Adipocyte (in vitro differentiated cells): Measurements from ENCODE around the gene RAB44.

Source experiments
- DNase-seq: peaks from one replicate; pipeline ENCODE4 v3.0.0-alpha.2; 2015; ENCODE audit warnings: low read depth
- H3K27me3 ChIP-seq: replicated peaks from 2 replicates; pipeline ENCODE4 v1.7.0; 2013; ENCODE audit warnings: mild to moderate bottlenecking, low read length, moderate library complexity; ENCODE audit not compliant: control insufficient read depth, insufficient read depth
- H3K36me3 ChIP-seq: 2 replicates; pipeline ENCODE4 v1.7.0; 2013; ENCODE audit warnings: low read length, mild to moderate bottlenecking, moderate library complexity; ENCODE audit not compliant: control insufficient read depth, insufficient read depth, severe bottlenecking
- H3K4me1 ChIP-seq: 2 replicates; pipeline ENCODE4 v1.7.0; 2013; ENCODE audit warnings: mild to moderate bottlenecking, low read length, moderate library complexity; ENCODE audit not compliant: control insufficient read depth, insufficient read depth
- H3K4me3 ChIP-seq: 2 replicates; pipeline ENCODE4 v1.7.0; 2013; ENCODE audit warnings: mild to moderate bottlenecking, low read length, moderate library complexity
- H3K9ac ChIP-seq: 2 replicates; pipeline ENCODE4 v1.7.0; 2013; ENCODE audit warnings: mild to moderate bottlenecking, low read length, moderate library complexity
- H3K9me3 ChIP-seq: 2 replicates; pipeline ENCODE4 v1.7.0; 2013; ENCODE audit warnings: mild to moderate bottlenecking, low read length, moderate library complexity; ENCODE audit not compliant: control insufficient read depth

The RAB44 gene

DNA sequence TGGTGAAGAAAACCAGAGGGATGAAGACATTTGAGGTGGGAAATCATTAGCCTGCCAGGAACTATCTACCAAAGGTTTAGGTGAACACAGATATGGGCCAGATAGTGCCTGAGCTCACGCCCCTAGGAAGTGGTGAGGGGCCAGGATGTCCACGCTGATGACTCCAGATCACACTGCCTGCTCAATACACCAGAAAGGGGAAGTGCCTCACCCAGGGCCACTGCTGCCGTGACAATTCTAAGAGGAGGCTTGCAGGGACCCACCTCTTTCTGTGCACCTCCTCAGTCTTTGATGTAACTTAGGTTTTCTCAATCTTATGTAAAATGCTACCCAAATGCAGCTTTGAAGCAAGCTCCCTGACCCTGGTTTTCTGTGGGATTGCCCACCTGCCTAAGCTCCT lies 5.4 kb upstream of the RAB44 start:
- peaks cover 7% of the 10 kb centered on the region for H3K4me1 ChIP-seq

DNA sequence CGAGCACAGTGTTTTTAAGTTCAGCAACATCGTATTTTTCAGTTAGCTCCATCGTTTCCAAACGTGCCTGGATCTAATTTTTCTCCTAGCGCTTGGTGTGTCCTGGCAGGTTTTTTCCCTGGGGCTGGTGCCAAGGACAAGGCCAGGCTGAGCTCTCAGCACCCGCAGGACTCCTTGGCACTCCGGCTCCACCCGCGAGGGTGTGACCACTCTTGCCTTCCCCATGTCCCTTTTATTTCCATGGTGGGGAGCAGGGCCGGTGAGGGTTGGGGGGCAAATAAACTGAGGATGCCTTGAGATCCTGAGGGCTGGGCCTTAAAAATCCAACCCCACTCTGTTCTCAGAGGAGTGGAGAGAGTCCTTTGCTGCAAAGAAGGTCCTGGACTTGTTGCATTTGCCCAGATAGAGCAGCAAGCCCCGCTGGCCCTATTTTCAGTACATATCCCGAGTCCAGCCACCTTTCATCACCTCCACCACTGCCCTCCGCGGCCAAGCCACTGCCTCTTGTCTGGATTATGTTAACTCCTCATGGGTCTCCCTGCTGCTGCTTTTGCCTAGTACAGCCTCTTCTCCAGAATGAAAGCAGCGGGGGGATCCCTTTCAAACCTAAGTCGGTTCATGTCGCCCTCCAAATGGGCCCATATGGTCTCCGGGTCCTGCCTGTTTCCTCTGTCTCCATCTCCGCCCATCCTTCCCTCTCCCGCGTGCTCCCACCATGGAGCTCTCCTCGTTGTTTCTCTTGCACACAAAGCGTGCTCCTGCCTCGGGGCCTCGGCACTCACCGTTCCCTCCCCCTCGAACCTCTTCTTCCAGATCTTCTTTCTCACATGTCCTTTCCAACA lies 4.5 kb upstream of the RAB44 start:
- Histone ChIP-seq H3K27me3 (no peaks in the 10 kb centered on the region), H3K4me3 (no peak overlapping the region), H3K4me1 (peaks cover 7% of the 10 kb centered on the region), H3K9me3 (peaks cover 4% of the 10 kb centered on the region), H3K36me3 (no peaks in the 10 kb centered on the region), H3K9ac (no peak overlapping the region)
- no peak for DNase-seq

More for the DNA sequence above, 5.4 kb upstream of the RAB44 start:
- H3K27me3 ChIP-seq, result no peaks in the 10 kb centered on the region
- H3K4me3 ChIP-seq, result no peak overlapping the region
- peaks cover 6% of the 10 kb centered on the region for H3K36me3 ChIP-seq
- no peak overlapping the region for H3K9ac ChIP-seq
- no peak for DNase-seq
- peaks cover 3% of the 10 kb centered on the region for H3K9me3 ChIP-seq

- H3K27me3 ChIP-seq, result no peaks in the 10 kb centered on the region
- no peak overlapping the region for H3K4me3 ChIP-seq
- H3K4me1 ChIP-seq, result peaks cover 7% of the 10 kb centered on the region
- DNase-seq, result no peak
- peaks cover 4% of the 10 kb centered on the region for H3K9me3 ChIP-seq
- no peaks in the 10 kb centered on the region for H3K36me3 ChIP-seq
- H3K9ac ChIP-seq, result no peak overlapping the region
Observed at GRCh38 chr6:36694616-36695015, 3.0 kb upstream of the RAB44 start.

DNA sequence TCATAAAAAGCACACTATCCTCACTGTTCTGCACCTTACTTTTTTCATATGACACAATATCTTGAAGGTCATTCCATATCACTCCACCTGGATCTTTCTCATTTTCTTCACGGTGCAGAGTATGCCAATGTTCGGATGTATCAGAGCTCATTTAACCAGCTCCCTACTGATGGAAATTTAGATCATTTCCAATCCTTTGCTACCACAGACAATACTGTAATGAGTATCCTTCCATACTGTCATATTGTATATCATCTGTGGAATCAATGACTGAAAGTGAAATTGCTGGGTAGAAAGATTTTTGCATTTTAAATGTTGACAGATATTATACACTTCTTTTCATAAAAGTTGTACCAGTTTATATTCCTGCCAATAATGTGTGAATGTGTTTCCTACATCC lies 2.2 kb upstream of the RAB44 start:
- no peak for DNase-seq
- Histone ChIP-seq H3K36me3 (no peaks in the 10 kb centered on the region), H3K9me3 (peaks cover 4% of the 10 kb centered on the region), H3K4me1 (peaks cover 7% of the 10 kb centered on the region), H3K9ac (no peak overlapping the region), H3K4me3 (no peak overlapping the region), H3K27me3 (no peaks in the 10 kb centered on the region)

DNA sequence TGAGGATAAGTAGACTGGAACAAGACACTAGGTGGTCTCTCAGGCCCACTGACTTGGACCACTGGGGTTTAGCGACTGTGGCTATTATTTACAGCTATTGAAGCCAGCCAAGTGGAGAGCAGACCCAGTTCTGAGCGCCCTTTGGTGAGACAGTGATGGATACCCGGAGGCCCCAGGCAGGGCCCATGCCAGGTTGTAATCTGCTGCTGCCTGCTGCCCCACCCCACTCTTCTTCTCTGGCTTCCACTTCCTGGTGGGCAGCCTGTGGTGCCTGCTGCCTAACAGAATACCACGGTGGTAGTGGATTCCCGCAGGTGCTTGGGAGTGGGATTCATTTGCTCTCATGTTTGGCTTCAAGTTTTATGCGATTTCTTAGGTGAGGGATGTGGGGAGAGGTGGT lies 570 bp downstream of the RAB44 start:
- no peak overlapping the region for H3K4me3 ChIP-seq
- DNase-seq, result no peak
- H3K9ac ChIP-seq, result no peak overlapping the region
- peaks cover 4% of the 10 kb centered on the region for H3K9me3 ChIP-seq
- no peaks in the 10 kb centered on the region for H3K4me1 ChIP-seq
- H3K27me3 ChIP-seq, result no peaks in the 10 kb centered on the region
- H3K36me3 ChIP-seq, result no peaks in the 10 kb centered on the region

- no peak for DNase-seq
- H3K9me3 ChIP-seq, result peaks cover 4% of the 10 kb centered on the region
- no peak overlapping the region for H3K9ac ChIP-seq
Observed at GRCh38 chr6:36698871-36699271, 1.2 kb downstream of the RAB44 start.

GRCh38 chr6:36699348-36699747 lies 1.7 kb downstream of the RAB44 start:
- H3K9me3 ChIP-seq, result peaks cover 4% of the 10 kb centered on the region
- no peak overlapping the region for H3K9ac ChIP-seq
- no peaks in the 10 kb centered on the region for H3K4me1 ChIP-seq
- H3K4me3 ChIP-seq, result no peak overlapping the region
- no peak for DNase-seq
- no peaks in the 10 kb centered on the region for H3K36me3 ChIP-seq
- no peaks in the 10 kb centered on the region for H3K27me3 ChIP-seq

More at GRCh38 chr6:36698871-36699271, 1.2 kb downstream of the RAB44 start:
- Histone ChIP-seq H3K4me3 (no peak overlapping the region), H3K4me1 (no peaks in the 10 kb centered on the region), H3K36me3 (no peaks in the 10 kb centered on the region), H3K27me3 (no peaks in the 10 kb centered on the region)

- Histone ChIP-seq H3K4me1 (no peaks in the 10 kb centered on the region), H3K27me3 (no peaks in the 10 kb centered on the region), H3K9ac (no peak overlapping the region), H3K9me3 (peaks cover 4% of the 10 kb centered on the region), H3K36me3 (no peaks in the 10 kb centered on the region), H3K4me3 (no peak overlapping the region)
- no peak for DNase-seq
Observed at GRCh38 chr6:36700071-36700812, 2.6 kb downstream of the RAB44 start.

DNA sequence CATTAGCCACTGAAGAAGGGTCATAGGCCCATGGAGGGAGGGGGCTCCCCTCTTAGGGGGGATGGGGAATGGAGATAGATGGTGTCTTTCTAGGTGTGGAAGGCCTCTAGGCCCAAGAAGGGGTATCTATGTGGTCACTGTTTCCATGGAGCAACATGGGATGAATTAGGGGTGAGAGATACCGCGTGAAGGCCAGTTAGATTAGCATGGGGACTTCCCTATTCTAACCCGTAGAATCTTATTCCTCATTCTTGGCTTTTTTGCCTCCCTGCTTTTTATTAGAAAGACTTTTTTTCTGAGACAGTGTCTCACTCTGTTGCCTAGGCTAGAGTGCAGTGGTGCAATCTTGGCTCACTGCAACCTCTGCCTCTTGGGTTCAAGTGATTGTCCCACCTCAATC lies 3.2 kb downstream of the RAB44 start:
- DNase-seq, result no peak
- Histone ChIP-seq H3K36me3 (no peaks in the 10 kb centered on the region), H3K9ac (no peak overlapping the region)

DNA sequence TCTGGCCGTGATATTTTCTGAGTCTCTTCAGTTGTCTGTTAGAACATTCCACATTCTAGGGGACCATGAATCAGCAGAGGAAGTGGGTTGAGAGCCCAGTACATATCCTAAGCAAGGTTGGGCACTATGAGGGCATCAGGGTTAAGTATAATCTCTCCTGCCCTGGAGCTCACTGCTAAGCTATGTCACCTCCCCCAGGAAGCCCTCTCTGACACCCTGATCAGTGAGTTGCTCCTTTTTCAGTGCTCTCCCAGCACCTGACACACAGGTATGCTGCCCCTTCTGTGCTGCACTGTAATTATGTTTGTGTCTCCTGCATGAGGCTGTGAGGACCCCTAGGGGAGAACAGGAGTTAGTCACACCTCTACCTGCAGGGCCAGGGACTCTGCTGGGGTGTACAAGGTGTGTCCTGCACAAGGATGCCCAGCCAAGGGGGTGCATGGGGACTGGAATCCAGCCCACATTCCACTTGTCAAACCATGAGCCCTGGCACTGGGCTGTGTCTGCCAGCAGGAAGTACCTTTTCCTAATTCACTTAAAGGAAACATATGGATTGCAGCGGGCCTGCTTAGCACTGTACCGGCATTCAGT lies 3.9 kb downstream of the RAB44 start:
- no peak overlapping the region for H3K9ac ChIP-seq
- H3K36me3 ChIP-seq, result no peaks in the 10 kb centered on the region
- no peaks in the 10 kb centered on the region for H3K4me1 ChIP-seq
- no peak for DNase-seq
- H3K4me3 ChIP-seq, result no peak overlapping the region
- peaks cover 4% of the 10 kb centered on the region for H3K9me3 ChIP-seq
- no peaks in the 10 kb centered on the region for H3K27me3 ChIP-seq

More for the DNA sequence above, 3.2 kb downstream of the RAB44 start:
- H3K4me1 ChIP-seq, result no peaks in the 10 kb centered on the region
- peaks cover 4% of the 10 kb centered on the region for H3K9me3 ChIP-seq
- no peak overlapping the region for H3K4me3 ChIP-seq
- no peaks in the 10 kb centered on the region for H3K27me3 ChIP-seq

GRCh38 chr6:36702656-36703055 lies 5.0 kb downstream of the RAB44 start:
- no peaks in the 10 kb centered on the region for H3K27me3 ChIP-seq
- no peak overlapping the region for H3K4me3 ChIP-seq
- H3K4me1 ChIP-seq, result no peaks in the 10 kb centered on the region
- no peak overlapping the region for H3K9ac ChIP-seq
- no peak for DNase-seq
- H3K9me3 ChIP-seq, result no peaks in the 10 kb centered on the region
- no peaks in the 10 kb centered on the region for H3K36me3 ChIP-seq
